Body of pancreas (tissue), 4 donors: ENCODE measurements around the gene LIPE.

Experiments used
- POLR2A ChIP-seq, 3 donors: fragments of 450-650 bp; IDR thresholded peaks; one replicate each; pipeline ENCODE4 v1.6.1; 2016; ENCODE audit warnings: antibody characterized with exemption in 3 of 3, mild to moderate bottlenecking in 2 of 3
- TF ChIP-seq, protein P1 (sequence below), 7 experiments: fragments of 450-650 bp in 4 of 7; fragments of 200-600 bp in 3 of 7; sonication (generic) in 3 of 7; IDR thresholded peaks; one replicate each; pipeline ENCODE4 v1.5.1; 2016 to 2019; ENCODE audit warnings: antibody characterized with exemption in 7 of 7

DNA sequence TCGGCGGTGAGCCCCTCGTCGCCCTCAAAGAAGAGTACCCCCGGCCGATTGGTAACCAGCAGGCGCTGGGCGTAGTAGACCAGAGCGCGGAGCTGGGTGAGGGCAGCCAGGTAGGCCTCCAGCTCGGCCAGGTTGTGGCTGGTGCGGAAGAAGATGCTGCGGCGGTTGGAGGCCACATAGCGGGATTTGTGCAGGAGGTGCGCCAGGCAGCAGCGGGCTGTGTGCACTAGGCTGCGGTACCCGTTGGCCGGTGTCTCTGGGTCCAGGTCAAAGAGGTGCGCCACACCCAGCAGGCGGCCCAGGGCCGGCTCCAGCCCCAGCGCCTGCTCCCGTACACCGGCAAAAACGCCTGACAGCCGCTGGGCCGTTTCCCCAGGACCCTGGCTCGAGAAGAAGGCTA is 16.8 kb downstream of the LIPE start:
- no peak for TF ChIP-seq POLR2A (IDR thresholded peaks at IDR 0.05)
- TF ChIP-seq, protein P1, sequence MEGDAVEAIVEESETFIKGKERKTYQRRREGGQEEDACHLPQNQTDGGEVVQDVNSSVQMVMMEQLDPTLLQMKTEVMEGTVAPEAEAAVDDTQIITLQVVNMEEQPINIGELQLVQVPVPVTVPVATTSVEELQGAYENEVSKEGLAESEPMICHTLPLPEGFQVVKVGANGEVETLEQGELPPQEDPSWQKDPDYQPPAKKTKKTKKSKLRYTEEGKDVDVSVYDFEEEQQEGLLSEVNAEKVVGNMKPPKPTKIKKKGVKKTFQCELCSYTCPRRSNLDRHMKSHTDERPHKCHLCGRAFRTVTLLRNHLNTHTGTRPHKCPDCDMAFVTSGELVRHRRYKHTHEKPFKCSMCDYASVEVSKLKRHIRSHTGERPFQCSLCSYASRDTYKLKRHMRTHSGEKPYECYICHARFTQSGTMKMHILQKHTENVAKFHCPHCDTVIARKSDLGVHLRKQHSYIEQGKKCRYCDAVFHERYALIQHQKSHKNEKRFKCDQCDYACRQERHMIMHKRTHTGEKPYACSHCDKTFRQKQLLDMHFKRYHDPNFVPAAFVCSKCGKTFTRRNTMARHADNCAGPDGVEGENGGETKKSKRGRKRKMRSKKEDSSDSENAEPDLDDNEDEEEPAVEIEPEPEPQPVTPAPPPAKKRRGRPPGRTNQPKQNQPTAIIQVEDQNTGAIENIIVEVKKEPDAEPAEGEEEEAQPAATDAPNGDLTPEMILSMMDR (IDR thresholded peaks at IDR 0.05), result no peak
